B cell (primary cell): ENCODE measurements around the gene MARF1. TPM values are rescaled to one million over a fixed set of nuclear protein-coding genes. Genes with fewer than 3 reads are reported as not detected.

ENCODE experiments used
- ATAC-seq: fragments of 200-7000 bp; cut with Tn5 transposase; one replicate; pipeline ENCODE4 v1.10.0; 2021; ENCODE audit warnings: low read depth, mild to moderate bottlenecking, moderate number of reproducible peaks, moderate library complexity
- CTCF ChIA-PET: fragments of 350-600 bp; sonication (Branson Sonifier 250); formaldehyde crosslinking; loops from one replicate; lab custom pipeline; 2021; ENCODE audit warnings: antibody characterized with exemption, inconsistent platforms; lab: Charles Lee
- POLR2A ChIA-PET: fragments of 350-600 bp; sonication (Branson Sonifier 250); formaldehyde crosslinking; loops from one replicate; lab custom pipeline; 2021; ENCODE audit warnings: antibody characterized with exemption; lab: Charles Lee
- DNase-seq: peaks from one replicate; pipeline ENCODE4 v3.0.0; 2013
- H2AFZ ChIP-seq: 2 replicates; pipeline ENCODE4 v1.6.1; 2012; ENCODE audit warnings: mild to moderate bottlenecking, low read depth, low read length; ENCODE audit not compliant: insufficient read depth, poor library complexity, severe bottlenecking
- H3K27ac ChIP-seq, 2 donors: 1 replicate in 1 of 2; 2 replicates in 1 of 2; pipeline ENCODE4 v1.5.1; 2012 to 2013; ENCODE audit warnings: low read length in 2 of 2, mild to moderate bottlenecking in 2 of 2, moderate library complexity in 1 of 2
- H3K27me3 ChIP-seq, 4 experiments: fragments of 200-600 bp in 1 of 4; sonication (generic) in 1 of 4; replicated peaks in 1 of 4; 1 replicate in 2 of 4; 2 replicates in 2 of 4; pipeline versions ENCODE4 v1.6.1 to v1.7.0; 2013 to 2016; ENCODE audit warnings: low read length in 3 of 4, mild to moderate bottlenecking in 2 of 4, mixed read lengths in 1 of 4, moderate library complexity in 1 of 4; ENCODE audit not compliant: insufficient read depth in 4 of 4, control insufficient read depth in 3 of 4; ENCODE audit errors: control extremely low read depth in 1 of 4
- H3K36me3 ChIP-seq, 2 experiments: replicated peaks in 1 of 2; 1 replicate in 1 of 2; 2 replicates in 1 of 2; pipeline versions ENCODE4 v1.6.1 to v1.7.1; 2013; ENCODE audit warnings: low read length in 1 of 2; ENCODE audit not compliant: insufficient read depth in 2 of 2, control insufficient read depth in 1 of 2; ENCODE audit errors: control extremely low read depth in 1 of 2, extremely low read depth in 1 of 2
- H3K4me1 ChIP-seq, 2 donors: fragments of 200-600 bp in 1 of 2; sonication (generic) in 1 of 2; 1 replicate in 1 of 2; 2 replicates in 1 of 2; pipeline versions ENCODE4 v1.5.1 to v1.6.1; 2013 to 2017; ENCODE audit warnings: low read length in 2 of 2; ENCODE audit not compliant: control insufficient read depth in 2 of 2, insufficient read depth in 2 of 2
- H3K4me2 ChIP-seq: replicated peaks from 2 replicates; pipeline ENCODE3; 2012; ENCODE audit warnings: mild to moderate bottlenecking, low read depth, low read length; ENCODE audit not compliant: poor library complexity, severe bottlenecking
- H3K4me3 ChIP-seq, 5 experiments: fragments of 200-600 bp in 1 of 5; sonication (generic) in 1 of 5; 1 replicate in 3 of 5; 2 replicates in 2 of 5; pipeline versions ENCODE4 v1.5.1 to v1.7.0; 2011 to 2016; ENCODE audit warnings: low read length in 4 of 5, mild to moderate bottlenecking in 4 of 5, low read depth in 2 of 5, control low read depth in 1 of 5, moderate library complexity in 1 of 5; ENCODE audit not compliant: insufficient read depth in 1 of 5; ENCODE audit errors: control extremely low read depth in 1 of 5, extremely low read depth in 1 of 5
- H3K79me2 ChIP-seq: fragments of 200-600 bp; sonication (generic); one replicate; pipeline ENCODE4 v1.6.0; 2016; ENCODE audit warnings: low read length; ENCODE audit not compliant: control insufficient read depth, insufficient read depth
- H3K9ac ChIP-seq: fragments of 200-600 bp; sonication (generic); 2 replicates; pipeline ENCODE4 v1.6.1; 2017; ENCODE audit warnings: mild to moderate bottlenecking, low read length, moderate library complexity
- H3K9me3 ChIP-seq, 3 donors: one replicate each; pipeline versions ENCODE4 v1.6.1 to v1.7.1; 2013; ENCODE audit warnings: low read length in 2 of 3; ENCODE audit not compliant: control insufficient read depth in 2 of 3, insufficient read depth in 1 of 3; ENCODE audit errors: control extremely low read depth in 1 of 3
- H4K20me1 ChIP-seq: 2 replicates; pipeline ENCODE4 v1.6.0; 2012; ENCODE audit warnings: mild to moderate bottlenecking, low read length; ENCODE audit not compliant: insufficient read depth, control insufficient read depth, poor library complexity, severe bottlenecking
- H3K27ac Mint-ChIP-seq: one replicate; pipeline ENCODE4 v1.8.0; 2021; ENCODE audit warnings: mixed read lengths
- H3K27me3 Mint-ChIP-seq: one replicate; pipeline ENCODE4 v1.8.0; 2021; ENCODE audit warnings: mixed read lengths
- H3K4me1 Mint-ChIP-seq: one replicate; pipeline ENCODE4 v1.8.0; 2021; ENCODE audit warnings: mixed read lengths
- H3K4me3 Mint-ChIP-seq: one replicate; pipeline ENCODE4 v1.8.0; 2021; ENCODE audit warnings: mixed read lengths
- H3K9me3 Mint-ChIP-seq: one replicate; pipeline ENCODE4 v1.8.0; 2022; ENCODE audit warnings: mixed read lengths; ENCODE audit not compliant: insufficient read depth
- CTCF ChIP-seq: fragments of 200-600 bp; IDR thresholded peaks from one replicate; pipeline ENCODE4 v1.8.0; 2022; ENCODE audit warnings: antibody characterized with exemption, mild to moderate bottlenecking
- EZH2 ChIP-seq: IDR thresholded peaks from 2 replicates; pipeline ENCODE4 v1.6.1; 2012; ENCODE audit warnings: borderline replicate concordance, low read depth, mild to moderate bottlenecking, moderate library complexity, low read length; ENCODE audit not compliant: insufficient read depth, poor library complexity, severe bottlenecking
- WGBS: methylation state at CpG from one replicate; pipeline ENCODE4 v1.1.5; 2013; ENCODE audit warnings: missing lambda C conversion rate; ENCODE audit not compliant: insufficient coverage; 5-methylcytosine and 5-hydroxymethylcytosine counted together
- intact Hi-C: fragments of 100-400 bp; cut with micrococcal nuclease; formaldehyde crosslinking; loops from one replicate; pipeline ENCODE4 v1.10.0; 2022
- polyA plus RNA-seq: library from polyadenylated mRNA; depleted of rRNA; stranded (reverse); fragments of >200 nt; gene quantifications from 2 replicates; pipeline ENCODE4 v1.2.3, GENCODE V29; 2012
- total RNA-seq, 2 donors: library from RNA; stranded (reverse); fragments of 120-200 nt in 1 of 2; gene quantifications; 1 replicate in 1 of 2; 2 replicates in 1 of 2; pipeline versions ENCODE4 v1.2.3 to v1.2.4, GENCODE V29; 2013 to 2022

Gene MARF1
- total and polyA plus RNA-seq, 2 donors (not counting 1 experiment from before 2014, with no cell fraction given): 68.0 to 366 TPM

GRCh38 chr16:15573274-15573895 is 69.6 kb downstream of the MARF1 start:
- no peaks in the 10 kb centered on the region for H3K27me3 ChIP-seq
- H3K4me2 ChIP-seq: no peak overlapping the region
- peaks cover 0 to 15% (median 0%) of the 10 kb centered on the region in 3 donors for H3K9me3 ChIP-seq
- no peak for ATAC-seq
- H3K27ac ChIP-seq: no peak overlapping the region
- Mint-ChIP-seq H3K4me1 (peaks cover 7% of the 10 kb centered on the region), H3K4me3 (no peak overlapping the region), H3K9me3 (peaks cover 13% of the 10 kb centered on the region), H3K27ac (no peak overlapping the region), H3K27me3 (no peaks in the 10 kb centered on the region)
- TF ChIP-seq EZH2: no peak
- TF ChIP-seq CTCF: no peak
- H3K4me3 ChIP-seq: no peak overlapping the region
- no peaks in the 10 kb centered on the region for H3K79me2 ChIP-seq
- H3K4me1 ChIP-seq: no peaks in the 10 kb centered on the region
- intact Hi-C loops: no loop called here
- no peaks in the 10 kb centered on the region for H3K36me3 ChIP-seq
- ChIA-PET CTCF (no interaction called here), POLR2A (no interaction called here)
- DNase-seq: no peak
- WGBS: 100% methylated on average over 4 of the region's 7 CpGs
- H2AFZ ChIP-seq: no peak overlapping the region
- no peak overlapping the region for H3K9ac ChIP-seq
- H4K20me1 ChIP-seq: no peaks in the 10 kb centered on the region

GRCh38 chr16:15572329-15573001 is 70.5 kb downstream of the MARF1 start:
- no peak overlapping the region for H3K27ac ChIP-seq
- POLR2A ChIA-PET: no interaction called here
- H3K27ac Mint-ChIP-seq: no peak overlapping the region
- H3K4me1 ChIP-seq: no peaks in the 10 kb centered on the region
- H3K4me1 Mint-ChIP-seq: peaks cover 7% of the 10 kb centered on the region
- intact Hi-C loops: no loop called here
- H3K9ac ChIP-seq: no peak overlapping the region
- H3K9me3 ChIP-seq: peaks cover 0 to 13% (median 0%) of the 10 kb centered on the region in 3 donors
- 40% methylated on average over 4 of the region's 9 CpGs for WGBS
- no peak for TF ChIP-seq CTCF
- no peak for TF ChIP-seq EZH2
- ATAC-seq (no peak), DNase-seq (no peak)
- no peak overlapping the region for H3K4me2 ChIP-seq
- peaks cover 13% of the 10 kb centered on the region for H3K9me3 Mint-ChIP-seq
- no peak overlapping the region for H3K4me3 ChIP-seq
- no peak overlapping the region for H3K4me3 Mint-ChIP-seq
- H2AFZ ChIP-seq: no peak overlapping the region
- CTCF ChIA-PET: no interaction called here
- H3K79me2 ChIP-seq: no peaks in the 10 kb centered on the region
- H3K27me3 ChIP-seq: no peaks in the 10 kb centered on the region
- H3K36me3 ChIP-seq: no peaks in the 10 kb centered on the region
- H3K27me3 Mint-ChIP-seq: no peaks in the 10 kb centered on the region
- H4K20me1 ChIP-seq: no peaks in the 10 kb centered on the region
